HG02610 (cell line): ENCODE data around the gene CACNA1F.
A peak's percentile ranks its signal among the peaks of the same experiment; 100 is the strongest.

Source experiments
- ATAC-seq: cut with Tn5 transposase; IDR thresholded peaks from one replicate; pipeline ENCODE4 v1.9.1; 2021; ENCODE audit warnings: mild to moderate bottlenecking, moderate library complexity; ENCODE audit not compliant: unreplicated experiment

CACNA1F gene

GRCh38 chrX:49233176-49233575, at the start of gene CACNA1F:
Gene CACNA1F (minus strand): TSS chrX:49233340. CDS start chrX:49233309, 31 bp downstream.
- no peak for ATAC-seq

GRCh38 chrX:49282647-49283011, 49.5 kb upstream of the CACNA1F start:
- no peak for ATAC-seq

GRCh38 chrX:49278081-49278480, 44.9 kb upstream of the CACNA1F start:
- no peak for ATAC-seq

- ATAC-seq, result no peak
These were observed 44.3 kb upstream of the CACNA1F start for GRCh38 chrX:49277535-49277830.

DNA sequence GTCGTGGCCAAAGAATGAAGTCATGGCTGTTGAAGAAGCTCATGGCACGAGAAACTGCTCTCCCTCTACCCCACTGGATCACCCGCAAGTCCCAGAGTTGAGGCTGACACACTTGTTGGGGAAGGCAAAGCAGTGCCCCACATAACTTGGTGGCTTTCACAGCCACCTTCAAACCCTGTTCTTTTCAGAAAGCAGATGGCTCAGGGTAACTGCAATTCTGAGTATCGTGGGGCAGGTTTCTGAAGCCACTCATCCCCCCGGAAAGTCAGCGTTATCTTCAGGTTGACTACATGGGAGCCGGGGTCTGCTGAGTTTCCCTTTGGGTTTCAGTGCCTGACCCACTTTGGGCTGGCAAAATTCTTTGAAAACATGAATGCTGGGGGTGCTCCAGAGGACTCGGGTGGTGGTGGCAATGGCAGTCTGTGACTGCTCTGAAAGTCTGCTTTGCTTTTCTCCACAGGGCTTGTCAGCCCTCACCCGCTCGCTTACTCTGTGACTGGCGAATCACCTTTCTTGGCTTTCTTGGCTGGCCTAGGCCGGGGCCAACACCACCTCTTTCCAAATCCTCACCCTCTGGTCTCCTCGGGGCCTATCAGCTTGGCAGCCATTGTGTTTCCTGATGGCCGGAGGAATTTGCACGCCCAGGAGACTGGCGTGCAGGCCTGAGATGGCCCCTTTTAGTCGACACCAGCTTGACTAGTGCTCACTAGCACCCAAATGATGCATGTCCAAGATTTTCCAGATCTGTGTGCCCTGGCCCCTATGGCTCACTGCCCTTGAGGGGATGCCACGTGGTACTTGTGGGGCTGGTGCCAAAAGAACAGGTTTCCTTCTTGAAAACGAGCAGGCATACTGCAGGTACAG, 43.8 kb upstream of the CACNA1F start:
- ATAC-seq, result no peak

DNA sequence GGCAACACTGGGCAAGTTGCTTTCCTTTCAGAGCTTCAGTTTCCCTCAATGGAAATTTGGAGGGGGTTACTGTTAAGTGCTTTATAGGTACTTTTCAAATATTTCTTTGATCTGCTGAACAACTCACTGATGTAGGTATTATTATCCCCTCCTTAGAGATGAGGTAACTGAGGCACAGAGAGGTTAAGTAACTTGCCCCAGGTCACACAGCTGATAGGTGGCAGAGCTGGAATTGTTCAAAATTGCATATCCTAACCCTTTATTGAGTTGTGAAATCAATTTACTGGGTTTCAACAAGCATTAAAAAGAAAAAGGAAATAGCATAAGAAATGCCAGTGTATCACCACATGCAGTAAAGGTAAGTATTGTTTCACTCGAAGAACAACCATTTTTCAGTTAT, 43.1 kb upstream of the CACNA1F start:
- ATAC-seq, result no peak

GRCh38 chrX:49273181-49273727, 40.1 kb upstream of the CACNA1F start:
- no peak for ATAC-seq

DNA sequence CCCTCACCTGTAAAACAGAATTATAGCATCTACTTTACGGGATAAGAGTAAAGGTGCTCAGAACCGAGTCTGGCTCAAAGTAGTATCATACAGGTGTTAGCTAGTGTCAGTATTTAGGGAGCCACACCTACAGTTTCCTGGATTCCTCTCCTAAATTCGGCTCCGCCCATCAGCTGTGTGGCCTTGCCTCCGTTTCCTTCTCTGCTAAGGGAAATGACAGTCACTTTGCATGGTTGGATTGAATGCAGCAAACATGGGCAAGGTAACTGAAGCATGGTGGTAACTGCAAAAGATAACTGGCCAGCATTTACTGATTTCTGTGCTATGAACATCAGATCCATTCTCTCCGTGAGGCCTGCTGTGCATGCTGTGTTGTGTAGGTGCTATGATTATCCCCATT, 39.3 kb upstream of the CACNA1F start:
- no peak for ATAC-seq

DNA sequence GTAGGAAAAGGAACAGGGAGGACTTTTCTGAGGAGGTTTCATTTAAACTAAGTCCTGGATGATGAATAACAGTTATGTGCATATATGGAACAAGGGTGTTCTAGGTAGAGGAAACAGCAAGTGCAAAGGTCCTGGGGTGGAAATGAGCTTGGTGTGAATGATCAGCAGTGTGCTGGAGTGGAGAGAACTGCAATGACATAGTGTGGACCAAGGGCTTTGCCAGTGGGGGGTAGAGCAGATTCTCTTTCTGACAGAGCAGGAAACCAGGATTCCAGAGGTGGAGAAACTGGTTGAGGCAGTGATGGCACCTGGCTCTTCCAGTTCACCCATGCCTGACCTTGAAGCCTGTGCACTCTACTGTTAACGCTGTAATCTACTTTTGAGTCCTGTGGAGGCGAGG, 38.2 kb upstream of the CACNA1F start:
- ATAC-seq, result no peak

DNA sequence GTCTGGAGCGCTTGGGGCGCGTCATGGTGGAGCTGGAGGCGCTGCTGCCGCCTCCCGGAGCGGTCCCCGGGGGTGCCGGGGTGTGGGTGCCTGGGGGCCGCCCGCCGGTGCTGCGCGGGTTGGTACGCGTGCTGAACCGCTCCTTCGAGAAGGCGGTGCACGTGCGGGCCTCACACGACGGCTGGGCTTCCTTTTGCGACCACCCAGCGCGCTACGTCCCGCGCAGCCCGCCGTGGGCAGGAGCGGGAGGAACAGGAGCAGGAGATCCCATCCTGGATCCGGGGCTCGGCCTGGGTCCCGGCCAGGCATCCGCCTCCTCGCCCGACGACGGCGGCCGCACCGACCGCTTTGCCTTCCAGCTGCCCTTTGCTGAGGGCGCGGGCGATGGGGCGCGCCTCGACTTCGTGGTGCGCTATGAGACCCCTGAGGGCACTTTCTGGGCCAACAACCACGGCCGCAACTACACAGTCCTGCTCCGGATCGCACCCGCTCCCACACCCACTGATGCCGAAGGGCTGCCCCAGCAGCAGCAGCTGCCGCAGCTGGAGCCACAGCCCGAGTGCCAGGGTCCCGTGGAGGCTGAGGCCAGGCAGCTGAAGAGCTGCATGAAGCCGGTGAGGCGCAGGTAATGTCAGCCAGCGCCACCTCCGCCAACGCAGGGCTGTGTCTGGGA, 37.2 kb upstream of the CACNA1F start:
- no peak for ATAC-seq

DNA sequence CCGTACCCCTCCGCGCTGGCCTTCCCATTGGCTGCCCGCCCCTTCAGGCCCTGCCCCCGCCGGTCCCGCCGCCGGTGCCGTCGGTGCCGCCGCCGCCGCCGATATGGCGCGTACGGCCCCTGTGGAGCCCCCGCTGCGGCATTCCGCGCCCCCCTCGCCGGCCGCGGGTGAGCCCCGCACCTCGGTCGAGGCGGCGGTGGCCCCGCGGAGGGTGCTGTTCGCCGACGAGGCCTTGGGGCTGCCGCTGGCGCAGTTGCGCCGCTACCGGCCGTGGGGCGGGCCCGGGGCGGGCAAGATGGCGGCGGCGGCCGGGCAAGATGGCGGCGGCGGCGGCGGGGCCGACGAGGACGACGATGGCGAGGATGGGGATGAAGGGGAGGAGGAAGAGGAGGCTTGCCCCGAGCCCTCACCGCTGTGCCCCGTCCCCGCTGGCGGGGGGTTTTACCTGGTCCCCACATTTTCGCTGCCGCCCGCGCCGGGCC, 36.7 kb upstream of the CACNA1F start, which contains the start of gene PPP1R3F:
PPP1R3F (plus strand) TSS at position 27 of the 482 bp plus-strand sequence; CDS start at position 104, 77 bp downstream.
- ATAC-seq, result peak; percentile 14

DNA sequence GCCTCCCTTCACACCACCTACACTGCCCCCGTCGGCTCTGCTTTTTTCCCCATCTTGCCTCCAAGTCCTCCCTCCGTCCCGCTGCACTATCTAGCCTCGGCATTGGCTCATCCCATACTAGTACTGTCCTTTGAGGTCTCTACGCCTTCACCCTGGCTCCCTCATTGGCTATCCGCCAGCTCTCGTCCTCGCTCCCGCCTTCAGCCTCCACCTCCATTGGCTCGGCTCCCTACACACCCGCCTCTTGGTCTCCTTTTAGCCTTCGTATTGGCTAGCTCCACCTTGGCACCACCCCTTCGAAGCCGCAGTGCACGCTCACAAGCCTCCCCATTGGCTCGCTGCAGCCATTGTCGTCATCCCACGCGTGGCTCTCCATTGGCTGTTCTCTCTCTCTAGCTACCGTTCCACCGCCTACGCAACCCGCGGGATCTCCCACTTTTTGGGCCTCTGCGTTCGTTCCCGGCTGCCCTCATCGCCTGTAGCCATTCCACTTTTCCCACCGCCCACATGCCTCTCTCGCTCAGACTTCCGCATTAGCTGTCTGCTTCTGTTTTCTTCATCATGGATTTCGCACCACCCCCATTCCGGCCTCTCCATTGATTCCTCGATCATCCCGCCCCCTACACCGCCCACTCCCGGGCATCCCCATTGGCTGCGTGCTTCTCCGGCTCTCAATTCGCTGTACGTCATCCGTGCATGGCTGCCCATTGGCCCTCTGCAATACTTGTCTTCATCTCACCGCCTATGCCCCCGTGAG, 36.0 kb upstream of the CACNA1F start:
- ATAC-seq, result peak; percentile 90

DNA sequence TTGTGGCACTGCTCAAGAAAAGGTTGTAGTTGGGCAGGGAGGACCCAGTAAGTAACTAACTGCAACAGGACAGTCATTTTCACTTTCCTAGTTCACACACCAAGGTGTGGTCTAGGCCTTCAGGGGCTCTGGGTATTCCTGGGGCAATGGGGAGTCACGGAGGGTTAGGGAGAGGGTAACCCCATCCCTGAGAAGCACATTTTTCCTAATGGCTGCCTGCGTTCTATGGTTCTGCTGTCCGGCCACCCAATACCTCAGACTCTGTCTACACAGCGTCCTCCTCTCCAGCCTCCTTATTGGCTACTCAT, 35.5 kb upstream of the CACNA1F start:
- no peak for ATAC-seq

- no peak for ATAC-seq
These were observed 33.6 kb upstream of the CACNA1F start for GRCh38 chrX:49266523-49267445.

DNA sequence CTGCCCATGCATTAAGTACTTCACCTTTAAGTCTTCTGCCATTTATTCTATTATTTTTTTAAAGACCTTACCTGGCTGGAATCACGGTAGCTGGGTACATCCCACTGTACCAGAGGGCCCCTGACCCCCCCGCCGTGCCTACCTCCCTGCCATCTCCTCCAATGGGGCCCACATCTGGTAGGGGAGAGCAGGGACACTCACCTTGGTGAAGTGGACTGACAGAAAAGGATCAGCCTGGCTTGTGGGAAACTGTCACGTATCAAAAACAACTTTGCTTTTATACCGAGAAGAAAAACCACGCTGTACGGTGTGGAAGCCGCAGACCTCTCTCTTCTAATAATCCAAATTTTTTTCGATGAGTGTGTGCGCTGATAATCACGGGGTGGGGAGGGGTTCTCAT, 31.3 kb upstream of the CACNA1F start, which contains the start of gene FOXP3:
FOXP3 (minus strand) TSS at position 251 of the 400 bp plus-strand sequence. CDS start 6,205 bp downstream, outside the sequence.
- ATAC-seq, result no peak

DNA sequence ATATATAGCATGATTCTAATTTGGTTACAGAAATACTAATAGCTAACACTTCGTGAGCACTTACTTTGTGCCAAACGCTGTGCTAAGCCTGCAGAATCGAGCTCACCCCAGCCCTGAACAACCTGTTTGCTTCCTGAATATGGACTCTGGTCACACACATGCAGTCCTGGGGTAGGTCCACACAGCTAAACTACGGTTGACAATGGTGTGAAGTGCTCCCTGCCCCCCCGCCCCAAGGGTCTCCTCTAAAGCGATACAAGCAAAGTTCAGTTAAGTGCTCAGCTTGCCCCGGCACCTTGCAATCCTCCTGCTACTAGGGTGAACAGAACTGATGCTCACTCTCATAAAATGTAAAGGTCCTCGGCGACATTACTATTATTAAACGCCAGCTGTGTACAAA, 30.5 kb upstream of the CACNA1F start:
- no peak for ATAC-seq

- no peak for ATAC-seq
These were observed 29.5 kb upstream of the CACNA1F start for GRCh38 chrX:49262603-49263002.

GRCh38 chrX:49260221-49260985, 27.3 kb upstream of the CACNA1F start:
- no peak for ATAC-seq

GRCh38 chrX:49258749-49259124, 25.6 kb upstream of the CACNA1F start:
- no peak for ATAC-seq
